HS-27A (cell line): ENCODE measurements around the gene CBFA2T2.
"Not testable (repeated sequence)": the region's sequence is repeated elsewhere in the genome, so short reads cannot be mapped to it uniquely, and the experiment has no call there.

Experiments
- DNase-seq: peaks from one replicate; pipeline ENCODE4 v3.0.0-alpha.2; 2012; ENCODE audit warnings: low read depth, missing footprints

The CBFA2T2 gene

GRCh38 chr20:33626190-33626589 is 136.3 kb downstream of the CBFA2T2 start:
- DNase-seq = no peak

GRCh38 chr20:33627577-33628216 is 137.8 kb downstream of the CBFA2T2 start:
- DNase-seq = no peak

GRCh38 chr20:33629533-33629932 is 139.6 kb downstream of the CBFA2T2 start:
- no peak for DNase-seq

GRCh38 chr20:33629979-33630378 is 140.1 kb downstream of the CBFA2T2 start:
- no peak for DNase-seq

GRCh38 chr20:33630507-33630906 is 140.6 kb downstream of the CBFA2T2 start:
- DNase-seq = no peak

- not testable (repeated sequence) for DNase-seq
Measured at GRCh38 chr20:33631910-33632309, 142.0 kb downstream of the CBFA2T2 start.

- DNase-seq = no peak
Measured at GRCh38 chr20:33635341-33635740, 145.4 kb downstream of the CBFA2T2 start.

- DNase-seq = no peak
Measured at GRCh38 chr20:33636776-33637175, 146.9 kb downstream of the CBFA2T2 start.

- no peak for DNase-seq
Measured at GRCh38 chr20:33640287-33640686, 150.4 kb downstream of the CBFA2T2 start.

GRCh38 chr20:33644313-33645071 is 154.6 kb downstream of the CBFA2T2 start:
- no peak for DNase-seq

GRCh38 chr20:33645072-33645358 is 155.1 kb downstream of the CBFA2T2 start:
- DNase-seq = no peak

- no peak for DNase-seq
Measured at GRCh38 chr20:33645396-33645795, 155.5 kb downstream of the CBFA2T2 start.

- DNase-seq = no peak
Measured at GRCh38 chr20:33646191-33646590, 156.3 kb downstream of the CBFA2T2 start.

- DNase-seq = not testable (repeated sequence)
Measured at GRCh38 chr20:33646959-33647602, 157.2 kb downstream of the CBFA2T2 start.

GRCh38 chr20:33647603-33648395 is 157.9 kb downstream of the CBFA2T2 start:
- no peak for DNase-seq

- DNase-seq = no peak
Measured at GRCh38 chr20:33648396-33649004, 158.6 kb downstream of the CBFA2T2 start.

GRCh38 chr20:33649201-33649681 is 159.3 kb downstream of the CBFA2T2 start:
- no peak for DNase-seq

GRCh38 chr20:33650111-33650752 is 160.3 kb downstream of the CBFA2T2 start:
- no peak for DNase-seq

- no peak for DNase-seq
Measured at GRCh38 chr20:33650753-33651561, 161.1 kb downstream of the CBFA2T2 start.

GRCh38 chr20:33651562-33652048 is 161.7 kb downstream of the CBFA2T2 start:
- DNase-seq = no peak
